Raji (cell line): Measurements from ENCODE around the gene NLGN1.

Experiments used
- POLR2A ChIP-seq: IDR thresholded peaks from 2 replicates; pipeline ENCODE4 v1.6.1; 2011; ENCODE audit warnings: low read depth, low read length, control low read depth; ENCODE audit not compliant: insufficient read depth

Gene NLGN1

GRCh38 chr3:173410849-173411248 is 13.3 kb downstream of the NLGN1 start:
- TF ChIP-seq POLR2A = no peak

- TF ChIP-seq POLR2A = no peak
Observed at GRCh38 chr3:173411375-173411973, 13.9 kb downstream of the NLGN1 start.

- no peak for TF ChIP-seq POLR2A
Observed at GRCh38 chr3:173416070-173416469, 18.5 kb downstream of the NLGN1 start.

- TF ChIP-seq POLR2A = no peak
Observed at GRCh38 chr3:173429076-173429475, 31.5 kb downstream of the NLGN1 start.

- TF ChIP-seq POLR2A = no peak
Observed at GRCh38 chr3:173429527-173429926, 32.0 kb downstream of the NLGN1 start.

- no peak for TF ChIP-seq POLR2A
Observed at GRCh38 chr3:173430576-173430975, 33.0 kb downstream of the NLGN1 start.

GRCh38 chr3:173439004-173439403 is 41.5 kb downstream of the NLGN1 start:
- no peak for TF ChIP-seq POLR2A

- no peak for TF ChIP-seq POLR2A
Observed at GRCh38 chr3:173440514-173440913, 43.0 kb downstream of the NLGN1 start.

GRCh38 chr3:173463250-173463649 is 65.7 kb downstream of the NLGN1 start:
- no peak for TF ChIP-seq POLR2A

GRCh38 chr3:173465112-173465511 is 67.6 kb downstream of the NLGN1 start:
- TF ChIP-seq POLR2A = no peak

GRCh38 chr3:173465898-173466678 is 68.5 kb downstream of the NLGN1 start:
- TF ChIP-seq POLR2A = no peak

GRCh38 chr3:173467501-173467900 is 70.0 kb downstream of the NLGN1 start:
- no peak for TF ChIP-seq POLR2A

- TF ChIP-seq POLR2A = no peak
Observed at GRCh38 chr3:173473237-173473636, 75.7 kb downstream of the NLGN1 start.

- no peak for TF ChIP-seq POLR2A
Observed at GRCh38 chr3:173479301-173479700, 81.8 kb downstream of the NLGN1 start.

- no peak for TF ChIP-seq POLR2A
Observed at GRCh38 chr3:173501931-173502489, 104.5 kb downstream of the NLGN1 start.

GRCh38 chr3:173502983-173503568 is 105.5 kb downstream of the NLGN1 start:
- TF ChIP-seq POLR2A = no peak
